Upper lobe of left lung (tissue), 6 donors: ENCODE results near the gene TAX1BP3. TPM values are rescaled to one million over a fixed set of nuclear protein-coding genes. Genes with fewer than 3 reads are reported as not detected.

Experiments used
- ATAC-seq, 2 donors: fragments of 200-7000 bp; cut with Tn5 transposase; one replicate each; pipeline ENCODE4 v1.9.1; 2022; ENCODE audit warnings: mild to moderate bottlenecking in 2 of 2, moderate library complexity in 2 of 2; ENCODE audit not compliant: low FRiP score in 2 of 2
- DNase-seq, 2 donors: peaks; one replicate each; pipeline ENCODE4 v3.0.0-alpha.2; 2019 to 2020
- H3K27ac ChIP-seq, 4 donors: fragments of 200-600 bp; sonication (generic); one replicate each; pipeline ENCODE4 v1.5.1; 2016 to 2019
- H3K27me3 ChIP-seq, 4 donors: fragments of 200-600 bp; sonication (generic); one replicate each; pipeline ENCODE4 v1.5.1; 2017 to 2019
- H3K36me3 ChIP-seq, 4 donors: fragments of 200-600 bp; sonication (generic); one replicate each; pipeline ENCODE4 v1.5.1; 2016 to 2019
- H3K4me1 ChIP-seq, 4 donors: fragments of 200-600 bp; sonication (generic); one replicate each; pipeline ENCODE4 v1.5.1; 2018 to 2019
- H3K4me3 ChIP-seq, 4 donors: fragments of 200-600 bp; sonication (generic); one replicate each; pipeline ENCODE4 v1.5.1; 2017 to 2019; ENCODE audit warnings: mild to moderate bottlenecking in 2 of 4, moderate library complexity in 1 of 4
- H3K9me3 ChIP-seq, 4 donors: fragments of 200-600 bp; sonication (generic); one replicate each; pipeline ENCODE4 v1.5.1; 2018 to 2019
- EP300 ChIP-seq, 4 donors: sonication (generic); formaldehyde crosslinking; IDR thresholded peaks; one replicate each; pipeline ENCODE4 v1.5.1; 2017; ENCODE audit warnings: antibody characterized with exemption in 4 of 4, control low read depth in 2 of 4
- POLR2A ChIP-seq, 4 donors: fragments of 450-650 bp; IDR thresholded peaks; one replicate each; pipeline ENCODE4 v1.5.1; 2016 to 2017; ENCODE audit warnings: antibody characterized with exemption in 4 of 4, mild to moderate bottlenecking in 2 of 4
- POLR2AphosphoS5 ChIP-seq, 2 donors: sonication (generic); formaldehyde crosslinking; IDR thresholded peaks; one replicate each; pipeline ENCODE4 v1.5.1; 2017; ENCODE audit warnings: antibody characterized with exemption in 2 of 2
- WGBS, 2 donors: methylation state at CpG; one replicate each; pipeline ENCODE4 v1.1.5; 2017 to 2018; 5-methylcytosine and 5-hydroxymethylcytosine counted together
- total RNA-seq, 6 donors: library from RNA; depleted of rRNA in 4 of 6; stranded (reverse); fragments of >200 nt in 4 of 6; gene quantifications; one replicate each; pipeline versions ENCODE4 v1.1.0 to v1.2.1, GENCODE V29; 2016 to 2021
- TF ChIP-seq, protein P1 (sequence below), 6 experiments: fragments of 450-650 bp in 4 of 6; fragments of 200-600 bp in 2 of 6; sonication (generic) in 2 of 6; IDR thresholded peaks; one replicate each; pipeline ENCODE4 v1.5.1; 2016 to 2019; ENCODE audit warnings: antibody characterized with exemption in 6 of 6
- donor health status: DM: no; HTN: no; CAD: no; lungs with moderate emphysema.
- donor health status: DM: no; HTN: yes; CAD: no; lungs with severe emphysema.

The TAX1BP3 gene
- total RNA-seq, 6 donors from 2014 or later: 49.2 to 200 (median 126) TPM

DNA sequence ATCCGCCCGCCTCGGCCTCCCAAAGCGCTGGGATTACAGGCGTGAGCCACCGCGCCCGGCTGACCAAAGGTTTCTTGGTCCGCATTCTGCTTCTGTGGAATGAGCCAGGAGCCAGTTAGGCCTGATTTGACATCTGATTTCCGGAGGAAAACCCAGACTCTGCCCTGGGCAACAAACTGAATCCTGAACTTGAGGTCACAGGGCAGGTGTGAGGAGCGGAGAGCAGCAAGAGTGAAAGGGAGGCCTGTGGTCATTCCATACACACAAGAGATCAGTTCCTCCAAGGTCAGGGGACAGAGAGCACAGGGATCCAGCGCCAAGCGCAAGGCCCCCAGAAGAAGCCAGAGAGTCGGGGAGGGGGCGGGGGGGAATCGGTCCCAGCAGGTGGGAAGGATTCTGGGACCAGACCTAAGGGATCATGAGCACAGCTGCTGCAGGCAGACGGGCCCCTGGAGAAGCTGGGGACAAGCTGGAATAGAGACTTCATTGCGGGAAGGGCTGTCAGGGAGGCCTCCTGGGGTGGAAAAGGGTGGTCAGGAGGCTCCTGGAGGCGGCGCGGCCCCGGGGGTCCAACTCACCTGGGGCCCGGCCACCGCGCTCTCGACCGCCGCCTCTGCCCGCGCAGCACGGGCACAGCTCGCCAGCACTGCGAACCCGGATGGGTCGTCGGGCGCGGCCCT lies 32.8 kb downstream of the TAX1BP3 start:
- Histone ChIP-seq H3K4me1 (peaks cover 18 to 59% (median 28%) of the 10 kb centered on the region in 4 donors), H3K4me3 (peak overlapping the region; percentile 88 to 100 (median 99)), H3K27me3 (no peaks in the 10 kb centered on the region), H3K27ac (peak overlapping the region; percentile 97 to 99 (median 98)), H3K9me3 (no peaks in the 10 kb centered on the region), H3K36me3 (peaks cover 0 to 9% (median 0%) of the 10 kb centered on the region in 4 donors)
- ATAC-seq (no peak), DNase-seq (no peak)
- TF ChIP-seq, protein P1, sequence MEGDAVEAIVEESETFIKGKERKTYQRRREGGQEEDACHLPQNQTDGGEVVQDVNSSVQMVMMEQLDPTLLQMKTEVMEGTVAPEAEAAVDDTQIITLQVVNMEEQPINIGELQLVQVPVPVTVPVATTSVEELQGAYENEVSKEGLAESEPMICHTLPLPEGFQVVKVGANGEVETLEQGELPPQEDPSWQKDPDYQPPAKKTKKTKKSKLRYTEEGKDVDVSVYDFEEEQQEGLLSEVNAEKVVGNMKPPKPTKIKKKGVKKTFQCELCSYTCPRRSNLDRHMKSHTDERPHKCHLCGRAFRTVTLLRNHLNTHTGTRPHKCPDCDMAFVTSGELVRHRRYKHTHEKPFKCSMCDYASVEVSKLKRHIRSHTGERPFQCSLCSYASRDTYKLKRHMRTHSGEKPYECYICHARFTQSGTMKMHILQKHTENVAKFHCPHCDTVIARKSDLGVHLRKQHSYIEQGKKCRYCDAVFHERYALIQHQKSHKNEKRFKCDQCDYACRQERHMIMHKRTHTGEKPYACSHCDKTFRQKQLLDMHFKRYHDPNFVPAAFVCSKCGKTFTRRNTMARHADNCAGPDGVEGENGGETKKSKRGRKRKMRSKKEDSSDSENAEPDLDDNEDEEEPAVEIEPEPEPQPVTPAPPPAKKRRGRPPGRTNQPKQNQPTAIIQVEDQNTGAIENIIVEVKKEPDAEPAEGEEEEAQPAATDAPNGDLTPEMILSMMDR (IDR thresholded peaks at IDR 0.05): peak in 1 of 6 experiments; percentile 21
- no peak for TF ChIP-seq POLR2AphosphoS5 (IDR thresholded peaks at IDR 0.05)
- WGBS, 2 donors: 27 to 40% methylated on average over 18 to 32 of the region's 38 CpGs

- no peak overlapping the region for H3K27ac ChIP-seq
- no peak overlapping the region for H3K4me3 ChIP-seq
- peaks cover 0 to 42% (median 25%) of the 10 kb centered on the region in 4 donors for H3K36me3 ChIP-seq
- H3K4me1 ChIP-seq: peaks cover 13 to 31% (median 17%) of the 10 kb centered on the region in 4 donors
- no peak for ATAC-seq
- 92 to 95% methylated on average over 7 of the region's 7 CpGs for WGBS, 2 donors
- no peak for TF ChIP-seq POLR2A (IDR thresholded peaks at IDR 0.05)
- TF ChIP-seq EP300 (IDR thresholded peaks at IDR 0.05): no peak
- TF ChIP-seq, protein P1 (IDR thresholded peaks at IDR 0.05): no peak
- no peak for TF ChIP-seq POLR2AphosphoS5 (IDR thresholded peaks at IDR 0.05)
- no peak for DNase-seq
- no peaks in the 10 kb centered on the region for H3K27me3 ChIP-seq
- H3K9me3 ChIP-seq: no peaks in the 10 kb centered on the region
Measured at GRCh38 chr17:3632287-3632686, 36.1 kb downstream of the TAX1BP3 start.

DNA sequence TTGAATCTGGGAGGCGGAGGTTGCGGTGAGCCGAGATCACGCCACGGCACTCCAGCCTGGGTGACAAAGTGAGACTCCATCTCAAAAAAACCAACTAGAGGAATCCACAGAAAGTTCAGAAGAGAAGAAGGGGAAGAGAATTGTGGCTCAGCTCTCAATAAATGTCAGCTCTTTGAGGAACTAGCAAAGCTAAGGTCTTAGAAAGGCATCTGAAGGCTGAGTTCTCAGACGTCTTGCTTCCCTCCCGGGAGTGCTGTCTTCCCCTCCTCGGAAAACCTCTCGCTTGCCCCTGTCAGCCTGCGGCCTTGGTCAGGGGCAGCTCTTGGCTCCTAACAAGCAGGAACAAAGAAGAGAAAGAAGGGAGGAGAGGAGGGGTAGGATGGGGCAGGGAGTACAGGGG lies 37.6 kb downstream of the TAX1BP3 start:
- 92 to 97% methylated on average over 10 of the region's 10 CpGs for WGBS, 2 donors
- peaks cover 0 to 52% (median 30%) of the 10 kb centered on the region in 4 donors for H3K36me3 ChIP-seq
- ATAC-seq: no peak
- no peak overlapping the region for H3K27ac ChIP-seq
- H3K4me1 ChIP-seq: peaks cover 11 to 24% (median 14%) of the 10 kb centered on the region in 4 donors
- H3K27me3 ChIP-seq: no peaks in the 10 kb centered on the region
- TF ChIP-seq POLR2AphosphoS5 (IDR thresholded peaks at IDR 0.05): no peak
- TF ChIP-seq, protein P1 (IDR thresholded peaks at IDR 0.05): no peak
- TF ChIP-seq POLR2A (IDR thresholded peaks at IDR 0.05): no peak
- no peak for TF ChIP-seq EP300 (IDR thresholded peaks at IDR 0.05)
- H3K9me3 ChIP-seq: no peaks in the 10 kb centered on the region
- DNase-seq: no peak
- H3K4me3 ChIP-seq: no peak overlapping the region

- 92 to 96% methylated on average over 11 of the region's 11 CpGs for WGBS, 2 donors
- H3K4me3 ChIP-seq: no peak overlapping the region
- TF ChIP-seq EP300 (IDR thresholded peaks at IDR 0.05) (no peak), POLR2AphosphoS5 (IDR thresholded peaks at IDR 0.05) (no peak), POLR2A (IDR thresholded peaks at IDR 0.05) (no peak)
- TF ChIP-seq, protein P1 (IDR thresholded peaks at IDR 0.05): no peak
- no peak for ATAC-seq
- H3K27ac ChIP-seq: no peak overlapping the region
- no peaks in the 10 kb centered on the region for H3K27me3 ChIP-seq
- no peaks in the 10 kb centered on the region for H3K9me3 ChIP-seq
- no peaks in the 10 kb centered on the region for H3K4me1 ChIP-seq
- DNase-seq: no peak
- peaks cover 8 to 82% (median 47%) of the 10 kb centered on the region in 4 donors for H3K36me3 ChIP-seq
Measured at GRCh38 chr17:3627769-3628167, 40.6 kb downstream of the TAX1BP3 start.
